GM15510 (cell line): ENCODE measurements around the gene FBXO2.

Experiments
- POLR2A ChIP-seq: IDR thresholded peaks from 3 replicates; pipeline ENCODE4 v1.6.1; 2011; ENCODE audit warnings: borderline replicate concordance; ENCODE audit not compliant: insufficient read length; ENCODE audit errors: extremely low read depth

FBXO2 gene

DNA sequence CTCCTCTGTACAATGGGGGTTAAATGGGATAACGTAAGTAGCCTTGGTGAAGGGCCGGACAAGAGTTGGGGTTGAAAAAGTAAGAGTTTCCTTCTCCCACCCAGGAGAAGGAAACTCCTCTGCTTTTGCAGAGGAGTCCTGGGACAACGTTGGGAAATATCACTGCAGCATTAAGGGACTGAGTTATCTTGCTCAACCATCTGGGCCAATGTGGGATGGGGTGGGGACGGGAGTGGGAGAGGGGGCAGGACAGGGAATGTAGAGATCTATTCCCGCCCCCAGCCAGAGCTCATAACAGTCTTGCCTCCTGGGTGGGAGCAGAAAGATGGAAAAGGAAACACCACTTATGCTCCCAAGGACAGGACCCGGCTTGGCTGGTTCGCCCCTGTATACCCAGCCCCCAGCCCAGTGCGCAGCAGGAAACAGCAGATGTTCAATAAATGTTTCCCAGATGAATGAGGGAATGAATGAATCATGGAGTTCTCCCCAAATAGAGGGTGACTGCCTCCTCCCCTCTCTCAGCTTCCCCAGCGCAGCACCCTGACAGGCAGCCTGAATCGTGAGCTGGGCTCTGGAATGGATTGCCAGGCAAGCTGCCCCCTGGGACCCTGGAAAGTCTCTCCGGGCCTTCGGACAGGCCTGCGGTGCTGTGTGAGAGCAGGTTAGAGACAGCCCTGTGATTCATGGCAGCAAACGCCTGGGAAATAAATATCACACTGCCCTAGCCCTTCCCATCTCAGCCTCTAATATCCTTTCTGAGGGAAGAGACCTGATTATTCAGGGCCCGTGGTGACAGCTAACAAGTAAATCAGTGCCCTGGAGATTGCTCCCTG, 24.8 kb downstream of the FBXO2 start:
- no peak for TF ChIP-seq POLR2A

DNA sequence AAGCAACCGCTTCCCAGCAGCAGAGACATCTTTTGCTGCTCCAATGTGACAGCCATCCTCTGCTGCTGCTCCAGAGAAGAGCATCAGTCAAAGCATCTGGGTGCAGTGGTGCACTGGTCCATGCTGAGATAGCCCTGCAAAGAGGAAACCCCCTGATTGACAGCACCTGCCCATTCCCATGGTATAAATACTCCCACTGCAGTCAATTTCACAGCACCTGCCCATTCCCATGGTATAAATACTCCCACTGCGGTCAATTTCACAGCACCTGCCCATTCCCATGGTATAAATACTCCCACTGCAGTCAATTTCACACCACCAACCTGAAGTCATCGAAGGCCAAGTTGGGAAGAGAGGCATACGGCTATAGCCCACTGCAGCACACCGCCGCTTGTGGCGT, 25.5 kb downstream of the FBXO2 start:
- no peak for TF ChIP-seq POLR2A

DNA sequence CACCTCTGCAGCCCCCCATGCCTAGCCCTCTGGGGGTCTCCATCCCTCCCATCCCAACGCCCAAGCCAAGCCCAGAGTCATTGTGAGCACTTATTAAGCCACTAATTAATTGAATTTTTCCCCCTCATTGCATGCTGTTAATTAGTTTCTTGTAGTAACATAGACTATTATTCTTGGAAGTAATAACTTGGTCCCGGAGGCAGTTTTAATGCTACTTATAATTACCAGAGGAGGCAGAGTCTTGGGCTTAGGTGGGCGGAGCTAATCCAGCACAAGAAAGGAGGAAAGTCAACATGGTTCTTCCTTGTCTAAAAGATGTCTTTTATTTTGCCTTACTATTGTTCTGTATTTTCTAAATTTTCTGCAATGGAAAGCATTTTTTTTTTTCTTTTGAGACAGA, 27.7 kb downstream of the FBXO2 start:
- TF ChIP-seq POLR2A: no peak

DNA sequence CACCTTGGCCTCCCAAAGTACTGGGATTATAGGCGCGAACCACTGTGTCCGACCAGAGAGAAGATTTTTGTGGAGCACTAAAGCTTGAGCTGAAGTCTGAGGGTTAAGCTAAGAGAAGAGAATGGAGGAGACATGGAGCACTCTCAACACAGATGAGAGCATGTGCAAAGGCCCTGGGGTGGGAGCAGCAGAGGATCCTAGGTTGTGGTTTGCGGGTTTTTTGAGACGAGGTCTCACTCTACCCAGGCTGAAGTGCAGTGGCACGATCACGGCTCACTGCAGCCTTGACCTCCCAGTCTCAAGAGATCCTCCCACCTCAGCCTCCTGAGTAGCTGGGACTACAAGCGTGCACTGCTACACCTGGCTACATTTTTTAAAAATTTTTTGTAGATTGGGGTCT, 30.5 kb downstream of the FBXO2 start:
- no peak for TF ChIP-seq POLR2A

DNA sequence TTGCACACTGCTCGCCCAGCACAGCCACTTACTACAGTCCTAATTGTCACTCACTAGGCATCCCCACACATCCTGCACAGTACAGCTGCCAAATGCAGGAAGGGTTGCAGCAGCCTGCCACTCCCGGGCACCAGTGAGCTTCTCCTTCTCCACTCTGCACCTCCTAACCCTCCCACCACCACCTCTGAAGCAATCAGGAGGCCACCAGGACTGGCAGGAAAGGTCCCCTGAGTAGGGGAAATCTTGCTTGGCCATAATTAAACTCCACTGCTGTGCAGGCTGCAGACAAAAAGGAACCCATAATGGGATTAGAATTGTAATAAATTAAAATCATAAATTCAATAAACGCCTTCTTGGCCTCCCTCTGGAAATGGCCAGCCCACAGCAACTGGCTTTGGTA, 31.8 kb downstream of the FBXO2 start:
- no peak for TF ChIP-seq POLR2A

DNA sequence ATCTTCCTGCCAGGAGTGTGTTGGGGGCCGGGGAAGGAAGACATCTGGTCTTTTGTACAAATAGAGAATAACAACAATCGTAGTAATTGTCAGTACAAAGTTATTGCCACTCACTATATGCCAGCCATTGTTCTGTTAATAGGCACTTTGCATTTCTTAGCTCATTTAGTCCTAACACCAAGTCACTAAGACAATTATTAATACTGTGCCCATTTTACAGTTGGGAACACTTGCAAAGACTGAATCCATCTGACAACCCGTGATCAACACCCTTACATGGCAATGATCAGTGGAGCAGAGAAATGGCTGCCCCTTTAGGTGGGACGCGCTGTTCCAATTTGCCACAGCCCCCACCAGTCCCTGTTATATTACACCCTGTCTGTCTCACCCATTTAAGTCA, 33.3 kb downstream of the FBXO2 start:
- TF ChIP-seq POLR2A: no peak

DNA sequence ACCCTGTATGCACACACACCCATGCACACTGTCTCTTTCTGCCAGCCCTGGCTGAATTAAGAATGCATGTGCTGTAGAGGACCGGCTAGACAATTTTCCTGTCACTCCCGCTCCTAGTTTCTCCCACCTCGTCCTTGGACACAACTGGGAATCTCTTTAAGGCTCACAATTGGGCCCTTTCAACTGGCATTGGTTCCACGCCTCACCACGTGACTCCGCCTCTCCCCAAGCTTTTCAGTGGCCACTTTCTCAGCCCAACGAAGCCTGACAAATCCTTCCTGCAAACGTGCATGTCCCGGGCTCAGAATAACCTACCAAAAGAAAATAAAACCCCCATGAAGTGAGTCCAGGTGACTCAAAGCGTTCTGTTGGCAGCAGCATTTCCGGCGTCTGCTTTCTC, 33.8 kb downstream of the FBXO2 start:
- no peak for TF ChIP-seq POLR2A

DNA sequence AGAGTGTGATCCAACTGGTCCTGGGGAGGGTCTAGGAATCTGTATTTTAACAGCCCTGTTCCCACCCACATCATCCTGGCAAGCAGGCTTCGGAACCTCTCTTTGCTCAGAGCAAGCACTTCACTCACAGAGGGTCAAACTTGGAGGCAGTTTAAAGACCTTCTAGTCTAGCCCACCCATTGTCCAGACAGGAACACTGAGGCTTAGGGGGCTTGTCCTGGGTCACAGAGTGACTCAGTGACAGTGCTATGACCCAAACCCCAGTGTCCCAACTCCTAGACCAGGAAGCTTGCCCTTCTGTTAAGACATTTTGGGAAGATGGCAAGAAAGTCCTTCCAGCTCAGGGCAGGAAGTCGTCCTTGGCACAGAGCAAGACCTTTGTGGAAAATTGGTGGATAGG, 36.5 kb downstream of the FBXO2 start:
- TF ChIP-seq POLR2A: no peak

DNA sequence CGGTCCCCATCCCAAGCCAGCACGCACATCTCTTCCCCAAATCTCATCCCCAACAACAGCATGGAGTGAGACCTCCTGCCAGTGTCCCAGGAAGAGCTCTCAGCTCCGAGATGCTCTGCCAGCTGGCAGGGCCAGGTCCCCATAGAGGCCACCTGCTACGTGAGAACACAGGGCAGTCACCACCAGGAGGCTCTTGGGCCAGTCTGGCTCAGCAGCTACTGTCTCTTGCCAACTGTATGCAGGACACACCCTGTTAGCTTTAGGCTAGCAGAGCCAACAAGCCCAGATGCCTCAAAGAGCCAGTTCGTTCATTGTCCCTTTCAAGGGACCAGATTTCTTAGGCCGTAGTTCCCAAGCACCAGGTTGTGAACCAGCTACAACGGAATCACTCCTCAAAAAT, 36.9 kb downstream of the FBXO2 start:
- no peak for TF ChIP-seq POLR2A

DNA sequence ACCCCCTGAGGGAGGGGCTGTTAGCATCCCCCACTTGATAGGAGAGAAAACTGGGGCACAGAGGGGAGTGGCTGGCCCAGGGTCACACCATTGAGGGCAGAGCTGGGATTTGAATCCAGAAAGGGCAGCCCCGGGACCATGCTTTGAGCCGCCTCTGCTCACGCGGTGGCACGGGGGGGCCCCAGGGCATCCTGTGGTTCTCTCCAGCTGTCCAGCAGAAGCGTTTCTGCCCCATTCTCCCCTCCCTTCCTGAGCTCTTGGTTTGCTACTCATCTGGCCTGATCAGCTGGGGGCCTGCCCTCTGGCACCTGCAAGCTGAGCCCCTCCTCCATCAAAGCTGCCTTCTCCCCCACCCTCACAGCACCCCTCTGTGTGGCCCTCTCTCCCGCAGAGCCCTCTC, 37.5 kb downstream of the FBXO2 start:
- TF ChIP-seq POLR2A: no peak

DNA sequence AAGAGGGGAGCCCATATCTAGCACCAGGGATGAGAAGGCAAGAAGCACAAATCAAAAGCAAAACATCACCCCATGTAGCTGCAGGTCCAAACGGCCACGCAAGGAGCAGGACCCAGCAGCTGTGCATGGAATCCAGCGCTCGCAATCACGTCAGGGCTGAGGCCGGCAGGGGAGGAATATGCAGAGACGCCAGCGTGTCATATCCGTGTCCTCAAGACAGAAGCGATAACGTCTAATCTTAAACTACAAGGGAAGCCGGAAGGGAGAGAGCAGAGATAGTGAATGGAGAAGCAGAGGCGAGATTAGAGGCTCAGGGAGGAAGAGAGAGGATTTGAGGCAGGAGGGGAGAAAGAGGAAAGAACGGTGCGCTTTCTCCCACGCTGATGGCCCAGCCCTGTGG, 39.1 kb downstream of the FBXO2 start:
- no peak for TF ChIP-seq POLR2A

DNA sequence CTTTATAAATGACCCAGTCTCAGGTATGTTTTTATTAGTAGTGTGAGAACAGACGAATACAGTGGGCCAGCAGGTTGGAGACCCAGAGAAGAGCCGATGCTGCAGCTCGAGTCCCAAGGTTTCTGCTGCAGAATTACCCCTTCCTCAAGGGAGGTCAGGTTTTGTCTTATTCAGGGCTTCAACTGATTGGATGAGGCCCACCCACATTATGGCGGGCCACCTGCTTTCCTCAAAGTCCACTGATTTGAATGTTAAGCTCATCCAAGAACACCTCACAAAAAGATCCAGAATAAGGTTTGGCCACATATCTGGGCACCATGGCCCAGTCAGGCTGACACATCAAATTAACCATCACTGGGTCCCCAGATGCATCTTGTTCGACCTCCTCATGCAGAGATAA, 40.9 kb downstream of the FBXO2 start:
- TF ChIP-seq POLR2A: no peak

DNA sequence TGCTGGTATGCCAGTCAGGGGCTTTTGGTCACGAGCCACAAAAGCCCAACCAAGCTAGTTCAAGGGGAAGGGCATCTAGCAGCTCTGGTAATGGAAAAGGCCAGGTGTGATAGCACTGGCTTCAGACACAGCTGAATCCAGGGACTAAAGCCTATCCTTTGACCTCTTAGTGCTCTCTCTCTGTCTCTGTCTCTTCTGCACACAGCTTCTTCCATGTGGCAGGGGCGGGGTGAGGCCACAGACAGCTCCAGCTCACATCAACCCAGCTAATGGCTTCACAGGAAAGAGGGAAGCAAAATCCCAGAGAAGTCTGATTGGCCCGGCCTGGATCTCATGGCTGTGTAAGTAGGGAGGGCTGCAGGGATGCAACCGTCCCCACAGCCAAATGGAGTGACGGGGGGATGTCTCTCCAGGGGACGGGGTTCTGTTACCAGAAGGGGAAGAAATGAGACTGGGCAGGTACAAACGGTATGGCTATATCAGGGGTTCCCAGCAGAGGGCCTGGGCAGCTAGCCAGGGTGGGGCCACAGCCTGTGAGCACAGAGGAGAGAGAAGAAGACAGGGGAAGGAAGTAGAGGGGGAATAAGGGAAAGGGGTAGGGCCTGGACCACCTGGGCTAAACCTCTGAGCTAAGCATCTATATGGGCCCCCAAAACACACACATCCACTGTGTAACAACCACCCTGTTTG, 42.4 kb downstream of the FBXO2 start:
- no peak for TF ChIP-seq POLR2A

DNA sequence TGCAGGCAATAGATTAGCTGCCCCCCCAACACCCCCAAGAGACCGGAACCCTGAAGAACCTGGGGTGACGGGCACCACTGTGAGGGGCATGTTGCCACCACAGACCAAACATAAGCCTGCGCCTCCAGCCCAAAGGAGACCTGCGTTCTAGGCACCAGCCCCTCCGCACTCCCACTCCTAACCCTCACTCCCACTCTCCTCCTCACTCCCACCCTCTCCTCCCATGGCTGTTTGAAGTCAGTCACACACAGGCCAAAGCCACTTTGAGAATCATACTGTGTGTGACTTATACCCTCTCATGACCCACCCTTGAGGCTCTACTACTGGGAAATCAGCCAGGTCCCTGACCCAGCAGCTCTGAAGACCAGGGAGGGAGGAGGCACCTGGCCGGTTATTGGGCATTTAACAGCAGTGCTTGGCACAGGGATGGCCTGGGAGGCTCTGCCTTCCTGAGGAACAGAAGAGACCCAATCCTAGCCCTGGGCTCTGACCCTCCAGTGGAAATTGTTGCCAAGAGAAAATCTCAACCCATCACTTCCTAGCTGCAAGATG, 43.5 kb downstream of the FBXO2 start:
- TF ChIP-seq POLR2A: no peak

DNA sequence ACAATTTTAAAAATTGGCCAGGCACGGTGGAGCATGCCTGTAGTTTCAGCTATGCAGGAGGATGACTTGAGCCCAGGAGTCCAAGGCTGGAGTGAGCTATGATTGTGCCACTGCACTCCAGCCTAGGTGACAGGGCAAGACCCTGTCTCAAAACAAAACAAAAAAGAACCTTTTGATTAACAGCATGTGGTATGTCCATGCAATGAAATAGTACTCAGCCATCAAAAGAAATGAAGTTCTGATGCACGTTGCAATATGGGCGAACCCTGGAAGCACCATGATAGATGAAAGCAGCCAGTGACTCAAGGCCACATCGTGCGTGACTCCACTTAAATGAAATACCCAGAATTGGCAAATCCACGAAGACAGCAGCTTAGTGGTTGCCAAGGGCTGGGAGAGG, 47.5 kb downstream of the FBXO2 start:
- TF ChIP-seq POLR2A: no peak

DNA sequence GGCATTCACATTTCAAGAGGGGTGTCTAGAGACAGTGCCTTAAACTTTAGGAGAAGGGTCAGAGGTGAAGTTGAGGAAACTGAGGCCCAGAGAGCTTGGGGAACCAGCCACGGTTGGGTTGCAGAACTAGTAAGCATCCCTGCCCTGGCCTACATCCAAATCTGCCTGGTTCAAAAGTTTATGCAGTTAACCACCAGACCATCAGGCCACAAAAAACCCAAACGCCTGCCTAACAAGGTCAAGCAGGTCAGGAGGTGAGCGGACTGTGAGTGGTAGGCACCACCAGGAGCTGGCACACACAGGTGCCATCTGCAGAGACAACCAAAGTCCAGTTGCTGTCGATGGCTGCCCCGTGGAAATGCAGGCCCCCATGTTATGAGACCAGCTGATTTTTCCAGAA, 51.2 kb downstream of the FBXO2 start:
- TF ChIP-seq POLR2A: no peak
